OCI-LY3 (cell line): ENCODE data around the gene GLOD4.

ENCODE experiments used
- CTCF ChIP-seq: fragments of 200-600, 300-600 bp; sonication (generic); IDR thresholded peaks from 2 replicates; pipeline ENCODE4 v1.5.1; 2014; ENCODE audit warnings: antibody characterized with exemption, low read length, low read depth
- EZH2phosphoT487 ChIP-seq: fragments of 200-600 bp; shearing (Covaris generic); IDR thresholded peaks from 2 replicates; pipeline ENCODE4 v1.6.1; 2018; ENCODE audit warnings: antibody characterized with exemption, mixed run types, low read depth

- TF ChIP-seq CTCF (no peak), EZH2phosphoT487 (no peak)
Observed at GRCh38 chr17:746181-746580, 35.9 kb downstream of the GLOD4 start.
